Esophagus squamous epithelium (tissue), 5 donors: ENCODE measurements around the gene IVD. TPM values are rescaled to one million over a fixed set of nuclear protein-coding genes. Genes with fewer than 3 reads are reported as not detected.

Source experiments
- DNase-seq: peaks from one replicate; lab custom pipeline; 2025; lab: John Stamatoyannopoulos, UW
- H3K27ac ChIP-seq, 4 donors: fragments of 200-600 bp; sonication (generic); one replicate each; pipeline ENCODE4 v1.5.1; 2016 to 2019; ENCODE audit warnings: mild to moderate bottlenecking in 1 of 4
- H3K27me3 ChIP-seq, 4 donors: fragments of 200-600 bp; sonication (generic); 1 replicate in 3 of 4; 2 replicates in 1 of 4; pipeline versions ENCODE4 v1.5.1 to v1.6.0; 2017 to 2021; ENCODE audit warnings: antibody characterized with exemption in 1 of 4
- H3K36me3 ChIP-seq, 3 donors: fragments of 200-600 bp; sonication (generic); one replicate each; pipeline ENCODE4 v1.5.1; 2016 to 2019
- H3K4me1 ChIP-seq, 3 donors: fragments of 200-600 bp; sonication (generic); one replicate each; pipeline ENCODE4 v1.5.1; 2017 to 2019
- H3K4me3 ChIP-seq, 4 donors: fragments of 200-600 bp; sonication (generic); 1 replicate in 3 of 4; 2 replicates in 1 of 4; pipeline ENCODE4 v1.5.1; 2016 to 2019; ENCODE audit warnings: mild to moderate bottlenecking in 2 of 4, moderate library complexity in 1 of 4
- H3K9me3 ChIP-seq, 3 donors: fragments of 200-600 bp; sonication (generic); one replicate each; pipeline ENCODE4 v1.5.1; 2016 to 2019
- CTCF ChIP-seq, 6 experiments: fragments of 450-650 bp in 4 of 6; fragments of 200-600 bp in 2 of 6; sonication (generic) in 2 of 6; IDR thresholded peaks; one replicate each; pipeline ENCODE4 v1.5.1; 2016 to 2019; ENCODE audit warnings: antibody characterized with exemption in 6 of 6, mild to moderate bottlenecking in 4 of 6, moderate library complexity in 4 of 6
- POLR2A ChIP-seq, 4 donors: fragments of 450-650 bp; IDR thresholded peaks; one replicate each; pipeline ENCODE4 v1.6.1; 2017; ENCODE audit warnings: antibody characterized with exemption in 4 of 4, mild to moderate bottlenecking in 4 of 4, moderate library complexity in 3 of 4
- whole genome bisulfite sequencing, 2 donors: methylation state at CpG; one replicate each; pipeline ENCODE4 v1.1.5; 2018; 5-methylcytosine and 5-hydroxymethylcytosine counted together
- intact Hi-C: fragments of 100-400 bp; cut with DNase I; formaldehyde crosslinking; loops from one replicate; pipeline ENCODE4 v1.15.0; 2022
- total RNA-seq, 4 donors: library from RNA; depleted of rRNA; stranded (reverse); fragments of >200 nt; gene quantifications; one replicate each; pipeline ENCODE4 v1.1.0, GENCODE V29; 2016
- donor health status: DM: yes; HTN: yes; CAD: no.

The IVD gene
- total RNA-seq, result 10 to 100 TPM; 10.7 to 42.2 (median 15.4) TPM

GRCh38 chr15:40405501-40406381 is at the start of gene IVD:
Gene IVD (plus strand): TSS chr15:40405795. CDS start chr15:40405828, 33 bp downstream.
- TF ChIP-seq POLR2A (IDR thresholded peaks at IDR 0.05) (peak in 2 of 4 donors; percentile 42 to 62), CTCF (IDR thresholded peaks at IDR 0.05) (peak in 1 of 6 experiments; percentile 2)
- H3K9me3 ChIP-seq, result no peaks in the 10 kb centered on the region
- H3K27me3 ChIP-seq, result no peaks in the 10 kb centered on the region
- DNase-seq, result peak; percentile 72
- H3K4me1 ChIP-seq, result peaks cover 9 to 32% (median 16%) of the 10 kb centered on the region in 3 donors
- H3K27ac ChIP-seq, result peak within 1 kb of the TSS; percentile 44 to 85 (median 73)
- intact Hi-C loops, result no loop called here
- peak within 1 kb of the TSS; percentile 51 to 78 (median 70) for H3K4me3 ChIP-seq
- peaks cover 0 to 34% (median 0%) of the 10 kb centered on the region in 3 donors for H3K36me3 ChIP-seq
- WGBS, 2 donors, result 4% methylated on average over 5 to 23 of the region's 54 CpGs

- TF ChIP-seq CTCF (IDR thresholded peaks at IDR 0.05) (no peak), POLR2A (IDR thresholded peaks at IDR 0.05) (no peak)
- H3K4me3 ChIP-seq, result no peak overlapping the region
- WGBS, 2 donors, result 80% methylated on average over 1 of the region's 5 CpGs; no CpG with 5 or more reads in 1 of the 2 donors
- no peaks in the 10 kb centered on the region for H3K36me3 ChIP-seq
- no peak overlapping the region for H3K27ac ChIP-seq
- no peaks in the 10 kb centered on the region for H3K9me3 ChIP-seq
- H3K4me1 ChIP-seq, result peaks cover 10 to 24% (median 11%) of the 10 kb centered on the region in 3 donors
- DNase-seq, result no peak
- intact Hi-C loops, result no loop called here
- H3K27me3 ChIP-seq, result peaks cover 0 to 15% (median 0%) of the 10 kb centered on the region in 4 donors
Measured at GRCh38 chr15:40355976-40356585, 49.5 kb upstream of the IVD start.

- Histone ChIP-seq H3K27ac (no peak overlapping the region), H3K36me3 (no peaks in the 10 kb centered on the region), H3K4me1 (peaks cover 10 to 24% (median 11%) of the 10 kb centered on the region in 3 donors), H3K4me3 (peak overlapping the region in 1 of 4 donors; percentile 45), H3K27me3 (peaks cover 0 to 15% (median 0%) of the 10 kb centered on the region in 4 donors), H3K9me3 (no peaks in the 10 kb centered on the region)
- WGBS, 2 donors, result 100% methylated on average over 1 of the region's 1 CpG; no CpG with 5 or more reads in 1 of the 2 donors
- intact Hi-C loops, result no loop called here
- TF ChIP-seq POLR2A (IDR thresholded peaks at IDR 0.05) (no peak), CTCF (IDR thresholded peaks at IDR 0.05) (no peak)
- DNase-seq, result no peak
Measured at GRCh38 chr15:40357246-40357645, 48.3 kb upstream of the IVD start.

- 21 to 32% methylated on average over 9 of the region's 82 CpGs for WGBS, 2 donors
- peak within 1 kb of the TSS; percentile 26 to 67 (median 48) for H3K4me3 ChIP-seq
- H3K27me3 ChIP-seq, result peaks cover 0 to 15% (median 0%) of the 10 kb centered on the region in 4 donors
- H3K27ac ChIP-seq, result no peak within 1 kb of the TSS
- H3K9me3 ChIP-seq, result no peaks in the 10 kb centered on the region
- DNase-seq, result no peak
- no peak for TF ChIP-seq POLR2A (IDR thresholded peaks at IDR 0.05)
- TF ChIP-seq CTCF (IDR thresholded peaks at IDR 0.05), result peak in 2 of 6 experiments; percentile 4 to 52
- peaks cover 10 to 24% (median 11%) of the 10 kb centered on the region in 3 donors for H3K4me1 ChIP-seq
- intact Hi-C loops, result no loop called here
- H3K36me3 ChIP-seq, result no peaks in the 10 kb centered on the region
Measured at GRCh38 chr15:40357723-40358470, 47.7 kb upstream of the IVD start, which contains the start of gene DISP2. Gene DISP2 (plus strand): TSS chr15:40358219. CDS start chr15:40358322, 103 bp downstream.
